NCI-H345 (cell line): Measurements from ENCODE around the gene MTERF1.
A peak's percentile ranks its signal among the peaks of the same experiment; 100 is the strongest.
"Not testable (repeated sequence)": the region's sequence is repeated elsewhere in the genome, so short reads cannot be mapped to it uniquely, and the experiment has no call there.

Source experiments
- DNase-seq: peaks from one replicate; lab custom pipeline; 2025; lab: John Stamatoyannopoulos, UW

MTERF1 gene

GRCh38 chr7:91880413-91881241, at the start of gene MTERF1:
TSS of gene MTERF1 (minus strand) at chr7:91880702. CDS start at chr7:91880083, 619 bp downstream.
- peak; percentile 97 for DNase-seq

GRCh38 chr7:91929463-91929862, 49.0 kb upstream of the MTERF1 start:
- DNase-seq, result no peak

- DNase-seq, result no peak
These were observed 47.4 kb upstream of the MTERF1 start for GRCh38 chr7:91927912-91928311.

- no peak for DNase-seq
These were observed 42.4 kb upstream of the MTERF1 start for GRCh38 chr7:91922857-91923256.

GRCh38 chr7:91918356-91918755, 37.9 kb upstream of the MTERF1 start:
- DNase-seq, result no peak

- no peak for DNase-seq
These were observed 35.5 kb upstream of the MTERF1 start for GRCh38 chr7:91916051-91916440.

- no peak for DNase-seq
These were observed 35.0 kb upstream of the MTERF1 start for GRCh38 chr7:91915401-91916050.

- DNase-seq, result no peak
These were observed 33.1 kb upstream of the MTERF1 start for GRCh38 chr7:91913612-91914011.

GRCh38 chr7:91912494-91912893, 32.0 kb upstream of the MTERF1 start:
- no peak for DNase-seq

GRCh38 chr7:91911121-91911520, 30.6 kb upstream of the MTERF1 start:
- no peak for DNase-seq

GRCh38 chr7:91910171-91910570, 29.7 kb upstream of the MTERF1 start:
- no peak for DNase-seq

- no peak for DNase-seq
These were observed 19.1 kb upstream of the MTERF1 start for GRCh38 chr7:91899563-91899962.

- no peak for DNase-seq
These were observed 17.9 kb upstream of the MTERF1 start for GRCh38 chr7:91898240-91898992.

- no peak for DNase-seq
These were observed 14.4 kb upstream of the MTERF1 start for GRCh38 chr7:91894781-91895480.

GRCh38 chr7:91893699-91894098, 13.2 kb upstream of the MTERF1 start:
- DNase-seq, result not testable (repeated sequence)

- no peak for DNase-seq
These were observed 12.4 kb upstream of the MTERF1 start for GRCh38 chr7:91892821-91893340.

- no peak for DNase-seq
These were observed 11.7 kb upstream of the MTERF1 start for GRCh38 chr7:91892099-91892705.

GRCh38 chr7:91888271-91889175, 8.0 kb upstream of the MTERF1 start:
- DNase-seq, result not testable (repeated sequence)

- DNase-seq, result not testable (repeated sequence)
These were observed 7.1 kb upstream of the MTERF1 start for GRCh38 chr7:91887336-91888213.
